ENCODE data around the gene XPR1. TPM values are rescaled to one million over a fixed set of nuclear protein-coding genes. Genes with fewer than 3 reads are reported as not detected.
A peak's percentile ranks its signal among the peaks of the same experiment; 100 is the strongest.

Gene XPR1
- total RNA-seq, 4 donors from 2014 or later, result 29.4 to 42.2 (median 33.7) TPM

- no peak overlapping the region for H3K4me3 ChIP-seq (replicated peaks in 1 of 3)
- peak in 1 of 2 donors; percentile 11 for DNase-seq
- TF ChIP-seq CTCF (IDR thresholded peaks at IDR 0.05), result peak in 3 of 6 experiments; percentile 37 to 53 (median 47)
- TF ChIP-seq POLR2A (IDR thresholded peaks at IDR 0.05), result no peak
- H3K9me3 ChIP-seq, result no peaks in the 10 kb centered on the region
- H3K4me1 ChIP-seq, result no peaks in the 10 kb centered on the region
- H3K36me3 ChIP-seq, result no peaks in the 10 kb centered on the region
- H3K27me3 ChIP-seq, result no peaks in the 10 kb centered on the region
- H3K27ac ChIP-seq, result no peak overlapping the region
- intact Hi-C loops (cut with DNase I), result no loop called here
- 88 to 93% methylated on average over 1 of the region's 1 CpG for WGBS, 2 donors
Measured at GRCh38 chr1:180778782-180779398, 147.1 kb downstream of the XPR1 start.

GRCh38 chr1:180779584-180779983 is 147.8 kb downstream of the XPR1 start:
- no peaks in the 10 kb centered on the region for H3K27me3 ChIP-seq
- no peaks in the 10 kb centered on the region for H3K4me1 ChIP-seq
- TF ChIP-seq POLR2A (IDR thresholded peaks at IDR 0.05), result no peak
- TF ChIP-seq CTCF (IDR thresholded peaks at IDR 0.05), result no peak
- H3K9me3 ChIP-seq, result no peaks in the 10 kb centered on the region
- WGBS, 2 donors, result 94 to 98% methylated on average over 3 of the region's 3 CpGs
- H3K4me3 ChIP-seq (replicated peaks in 1 of 3), result no peak overlapping the region
- no peaks in the 10 kb centered on the region for H3K36me3 ChIP-seq
- H3K27ac ChIP-seq, result no peak overlapping the region
- no peak for DNase-seq
- intact Hi-C loops (cut with DNase I), result no loop called here

- Histone ChIP-seq H3K36me3 (no peaks in the 10 kb centered on the region), H3K4me3 (replicated peaks in 1 of 3) (no peak overlapping the region), H3K27ac (no peak overlapping the region), H3K9me3 (no peaks in the 10 kb centered on the region), H3K4me1 (no peaks in the 10 kb centered on the region), H3K27me3 (no peaks in the 10 kb centered on the region)
- DNase-seq, result no peak
- WGBS, 2 donors, result 96 to 97% methylated on average over 6 of the region's 6 CpGs
- TF ChIP-seq CTCF (IDR thresholded peaks at IDR 0.05) (no peak), POLR2A (IDR thresholded peaks at IDR 0.05) (no peak)
- intact Hi-C loops (cut with DNase I), result no loop called here
Measured at GRCh38 chr1:180781718-180782117, 149.9 kb downstream of the XPR1 start.

- Histone ChIP-seq H3K4me1 (no peaks in the 10 kb centered on the region), H3K27ac (no peak overlapping the region), H3K27me3 (no peaks in the 10 kb centered on the region), H3K4me3 (replicated peaks in 1 of 3) (no peak overlapping the region), H3K36me3 (peaks cover 0 to 6% of the 10 kb centered on the region in 2 donors), H3K9me3 (no peaks in the 10 kb centered on the region)
- TF ChIP-seq CTCF (IDR thresholded peaks at IDR 0.05) (no peak), POLR2A (IDR thresholded peaks at IDR 0.05) (no peak)
- no peak for DNase-seq
- intact Hi-C loops (cut with DNase I), result no loop called here
- 92 to 93% methylated on average over 3 of the region's 3 CpGs for WGBS, 2 donors
Measured at GRCh38 chr1:180785291-180785690, 153.5 kb downstream of the XPR1 start.

GRCh38 chr1:180785887-180786286 is 154.1 kb downstream of the XPR1 start:
- Histone ChIP-seq H3K36me3 (peaks cover 0 to 6% of the 10 kb centered on the region in 2 donors), H3K4me1 (no peaks in the 10 kb centered on the region), H3K4me3 (replicated peaks in 1 of 3) (no peak overlapping the region), H3K9me3 (no peaks in the 10 kb centered on the region), H3K27ac (no peak overlapping the region), H3K27me3 (no peaks in the 10 kb centered on the region)
- WGBS, 2 donors, result 86 to 88% methylated on average over 3 of the region's 3 CpGs
- no peak for DNase-seq
- intact Hi-C loops (cut with DNase I), result no loop called here
- no peak for TF ChIP-seq POLR2A (IDR thresholded peaks at IDR 0.05)
- TF ChIP-seq CTCF (IDR thresholded peaks at IDR 0.05), result no peak
